ENCODE data around the gene TEX47. TPM values are rescaled to one million over a fixed set of nuclear protein-coding genes. Genes with fewer than 3 reads are reported as not detected.

Gene TEX47
- polyA plus RNA-seq (2013, experiment 1 of 2; ENCODE audit: insufficient read length), result not detected
- polyA plus RNA-seq (2013, experiment 2 of 2; ENCODE audit: insufficient read length), result not detected

GRCh38 chr7:88795553-88795952 is at the start of gene TEX47:
TEX47 (minus strand) TSS chr7:88795737; CDS start chr7:88794942, 795 bp downstream.
- DNase-seq, result no peak

- DNase-seq, result no peak
Observed at GRCh38 chr7:88845091-88845490, 49.6 kb upstream of the TEX47 start.

GRCh38 chr7:88842201-88842600 is 46.7 kb upstream of the TEX47 start:
- no peak for DNase-seq

- DNase-seq, result peak; percentile 21
Observed at GRCh38 chr7:88835147-88835728, 39.7 kb upstream of the TEX47 start.

- DNase-seq, result no peak
Observed at GRCh38 chr7:88826222-88826621, 30.7 kb upstream of the TEX47 start.

- DNase-seq, result no peak
Observed at GRCh38 chr7:88818552-88818951, 23.0 kb upstream of the TEX47 start.

- no peak for DNase-seq
Observed at GRCh38 chr7:88806280-88807037, 10.9 kb upstream of the TEX47 start.

- no peak for DNase-seq
Observed at GRCh38 chr7:88801046-88801445, 5.5 kb upstream of the TEX47 start.

GRCh38 chr7:88792361-88792760 is 3.2 kb downstream of the TEX47 start:
- no peak for DNase-seq

GRCh38 chr7:88791891-88792290 is 3.6 kb downstream of the TEX47 start:
- DNase-seq, result no peak

GRCh38 chr7:88789480-88790064 is 6.0 kb downstream of the TEX47 start:
- DNase-seq, result peak; percentile 6

- DNase-seq, result no peak
Observed at GRCh38 chr7:88787777-88788176, 7.8 kb downstream of the TEX47 start.

- DNase-seq, result no peak
Observed at GRCh38 chr7:88775838-88776237, 19.7 kb downstream of the TEX47 start.

GRCh38 chr7:88772776-88773175 is 22.8 kb downstream of the TEX47 start:
- no peak for DNase-seq

GRCh38 chr7:88771417-88771816 is 24.1 kb downstream of the TEX47 start:
- no peak for DNase-seq

GRCh38 chr7:88761779-88762178 is 33.8 kb downstream of the TEX47 start:
- no peak for DNase-seq

GRCh38 chr7:88760136-88760515 is 35.4 kb downstream of the TEX47 start:
- DNase-seq, result no peak

GRCh38 chr7:88759230-88760135 is 36.1 kb downstream of the TEX47 start, which contains the start of gene ZNF804B:
ZNF804B (plus strand) TSS chr7:88759700; CDS start chr7:88759977, 277 bp downstream.
- DNase-seq, result no peak

GRCh38 chr7:88758381-88759229 is 36.9 kb downstream of the TEX47 start:
- DNase-seq, result peak; percentile 20

- DNase-seq, result no peak
Observed at GRCh38 chr7:88757371-88757770, 38.2 kb downstream of the TEX47 start.

- no peak for DNase-seq
Observed at GRCh38 chr7:88756802-88757201, 38.7 kb downstream of the TEX47 start.

GRCh38 chr7:88746126-88746525 is 49.4 kb downstream of the TEX47 start:
- DNase-seq, result no peak

Data from fibroblast of skin of abdomen (primary cell).